GM15510 (cell line): Measurements from ENCODE around the gene NRN1.

Experiments used
- POLR2A ChIP-seq: IDR thresholded peaks from 3 replicates; pipeline ENCODE4 v1.6.1; 2011; ENCODE audit warnings: borderline replicate concordance; ENCODE audit not compliant: insufficient read length; ENCODE audit errors: extremely low read depth

Gene NRN1

DNA sequence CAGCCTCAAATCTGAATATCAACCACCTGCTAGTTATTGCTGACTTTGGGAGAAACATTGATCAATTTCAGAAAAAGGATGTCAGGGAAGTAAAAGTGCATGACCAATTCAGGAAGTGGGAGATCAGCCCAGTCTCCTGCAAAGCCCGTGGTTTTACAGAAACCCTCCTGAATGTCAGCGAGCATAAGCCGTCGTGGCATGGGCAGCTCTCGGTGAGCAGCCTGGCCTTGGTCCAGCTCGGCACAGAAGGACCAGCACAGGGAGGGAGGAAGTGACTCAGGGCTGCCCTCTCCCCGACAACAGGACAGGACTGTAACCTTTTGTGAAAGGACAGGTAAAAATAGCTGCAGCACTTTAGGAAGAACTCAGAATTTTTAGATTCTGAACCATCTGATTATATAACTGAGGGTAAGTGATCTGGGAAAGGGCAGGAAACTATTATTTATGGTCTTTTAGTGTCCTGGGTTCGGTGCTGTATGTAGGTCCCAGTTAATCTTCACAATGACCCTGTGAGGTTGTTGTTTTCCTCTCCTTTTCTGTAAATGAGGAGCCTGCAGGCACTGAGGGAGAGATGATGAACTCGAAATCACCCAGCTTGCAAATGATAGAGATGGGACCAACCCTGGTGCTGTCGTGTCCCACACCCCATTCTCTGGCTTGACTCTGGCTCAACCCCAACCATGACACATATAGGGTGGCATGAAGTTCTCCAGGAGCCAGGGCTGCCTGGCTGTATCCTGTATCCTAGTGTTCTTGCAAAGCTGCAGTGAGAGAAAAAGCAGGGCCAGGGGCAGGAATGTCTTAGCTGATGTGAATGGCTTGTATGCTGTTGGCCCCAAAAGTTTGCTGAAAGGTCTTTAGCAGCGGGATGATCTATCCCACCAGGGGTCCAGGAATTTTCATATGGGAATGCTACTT, 37.6 kb downstream of the NRN1 start:
- TF ChIP-seq POLR2A, result no peak

DNA sequence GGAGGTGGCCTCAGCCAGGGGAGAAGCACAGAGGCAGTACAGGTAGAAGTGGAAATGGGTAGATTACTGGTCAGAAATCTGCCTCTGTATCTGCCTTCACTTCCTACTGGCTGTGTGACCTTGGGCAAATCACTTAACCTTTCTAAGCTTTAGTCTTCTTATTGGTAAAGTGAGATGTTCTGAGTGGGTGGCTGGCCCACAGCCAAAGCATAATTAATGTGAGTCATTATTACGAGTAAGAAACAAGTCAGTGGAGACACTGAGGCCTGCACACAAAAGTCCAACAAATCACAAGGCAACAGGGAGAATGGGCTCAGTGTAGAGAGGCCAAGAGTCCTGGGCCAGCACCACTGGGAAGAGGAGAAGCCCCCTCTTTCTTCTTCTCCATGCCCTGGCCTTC, 39.1 kb downstream of the NRN1 start:
- no peak for TF ChIP-seq POLR2A

DNA sequence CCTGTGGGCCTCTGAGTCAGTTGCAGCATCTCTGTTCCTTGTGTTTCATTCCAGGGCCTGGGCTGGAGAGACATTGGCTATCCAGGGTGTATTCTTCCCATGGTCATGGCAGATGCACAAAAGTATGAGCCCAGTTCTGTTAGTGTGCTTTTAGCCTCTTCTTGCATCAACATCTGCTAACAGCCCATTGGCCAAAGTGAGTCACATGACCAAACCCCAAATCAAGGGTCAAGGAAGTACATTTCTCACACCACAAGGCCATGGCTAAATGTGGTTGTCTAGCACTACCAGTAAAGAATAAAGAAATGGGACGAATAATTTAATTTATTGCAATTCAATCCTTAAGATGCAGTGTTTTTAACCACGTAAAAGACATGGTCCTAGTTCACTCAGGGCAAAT, 43.9 kb downstream of the NRN1 start:
- TF ChIP-seq POLR2A, result no peak

DNA sequence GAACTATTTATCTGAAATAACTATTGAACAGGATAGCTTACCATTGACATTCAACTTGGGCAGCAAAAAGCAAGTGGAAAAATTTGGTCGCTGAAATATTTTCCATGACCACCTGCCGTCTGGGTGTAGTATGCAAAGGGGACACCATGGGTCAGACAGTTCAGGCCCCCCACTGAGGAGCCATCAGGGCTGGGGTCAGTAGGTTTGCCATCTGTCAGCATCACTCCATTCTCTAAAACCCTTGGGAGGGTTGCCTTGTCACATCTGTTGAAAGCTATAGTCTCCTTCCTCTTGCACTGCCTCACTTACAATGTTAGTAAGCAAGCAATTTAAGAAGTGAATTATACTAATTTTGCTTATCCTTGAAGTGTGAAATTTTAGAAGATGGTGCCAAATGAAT, 44.9 kb downstream of the NRN1 start:
- no peak for TF ChIP-seq POLR2A

- TF ChIP-seq POLR2A, result no peak
Measured at GRCh38 chr6:5960456-5960855, 46.3 kb downstream of the NRN1 start.

- TF ChIP-seq POLR2A, result no peak
Measured at GRCh38 chr6:5958921-5959320, 47.8 kb downstream of the NRN1 start.

DNA sequence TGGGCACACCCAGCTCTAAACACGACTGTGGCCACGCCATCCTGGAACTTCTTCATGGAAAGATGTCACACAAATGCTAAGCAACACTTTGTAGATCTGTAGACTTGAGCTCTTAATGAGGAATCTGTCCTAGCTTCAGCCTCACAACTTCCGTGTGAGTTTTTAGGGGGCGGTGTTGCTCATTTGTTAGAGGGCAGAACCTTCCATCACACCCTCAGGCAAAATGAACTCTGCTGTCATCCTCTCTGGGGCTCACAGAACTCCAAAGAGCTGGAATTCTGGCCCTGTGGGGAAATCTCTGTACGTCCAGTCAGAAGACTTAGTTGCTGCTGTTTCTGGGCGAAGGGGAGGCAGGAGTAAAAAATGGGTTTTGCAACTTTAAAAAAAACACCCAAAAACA, 49.8 kb downstream of the NRN1 start:
- TF ChIP-seq POLR2A, result no peak

DNA sequence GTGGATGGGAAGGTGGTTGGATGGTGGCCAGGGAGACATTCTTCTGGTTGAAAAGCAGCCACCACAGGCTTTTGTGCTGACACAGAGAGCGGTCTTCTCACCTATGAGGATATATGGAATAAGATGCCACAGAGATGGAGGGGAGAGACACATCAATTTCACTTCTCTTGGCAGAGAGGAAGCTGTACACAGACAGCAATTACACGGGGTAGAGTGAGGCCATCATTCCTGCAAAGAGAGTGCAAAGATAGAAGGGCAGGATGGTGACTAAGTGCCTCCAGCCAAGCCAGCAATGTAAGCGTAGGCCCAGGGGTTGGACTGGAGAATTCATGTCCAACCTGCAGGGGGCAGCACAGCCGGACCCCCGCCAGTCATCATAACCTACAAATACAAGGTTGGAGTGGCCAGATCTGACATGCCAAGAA, 56.4 kb downstream of the NRN1 start:
- no peak for TF ChIP-seq POLR2A
